ENCODE data around the gene GABARAP.

Gene GABARAP

GRCh38 chr17:7266784-7267183 lies 24.5 kb upstream of the GABARAP start (continued):
- TF ChIP-seq ZNF341 (tag by site-specific recombination; IDR thresholded peaks at IDR 0.05; ENCODE audit: low read depth) (no peak), GLI2 (tag by site-specific recombination; IDR thresholded peaks at IDR 0.05; ENCODE audit: borderline replicate concordance, low read depth) (no peak), KLF8 (tag by site-specific recombination; IDR thresholded peaks at IDR 0.05) (no peak), ZNF560 (tag by site-specific recombination; IDR thresholded peaks at IDR 0.05; ENCODE audit: borderline replicate concordance) (no peak)

DNA sequence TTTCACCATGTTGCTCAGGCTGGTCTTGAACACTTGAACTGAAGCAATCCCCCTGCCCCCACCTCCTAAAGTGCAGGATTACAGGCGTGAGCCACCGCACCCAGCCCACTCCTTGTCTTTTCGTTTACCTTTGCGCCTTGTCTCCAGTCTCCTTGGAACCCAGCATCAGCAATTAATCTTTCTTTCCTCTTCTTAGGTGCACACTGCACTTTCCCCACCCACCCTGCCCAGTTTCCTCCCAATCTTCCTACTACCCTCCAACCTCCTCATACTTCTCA lies 21.5 kb upstream of the GABARAP start:
- Histone ChIP-seq H3K9me3 (ENCODE audit: control insufficient read depth, insufficient read depth, low read depth, low read length) (no peaks in the 10 kb centered on the region), H3K36me3 (ENCODE audit: control insufficient read depth in 2 of 2, insufficient read depth in 1 of 2, low read length in 2 of 2) (peaks cover 0 to 18% of the 10 kb centered on the region in 2 experiments; a peak in 2 of 3 replicates), H3K27ac (ENCODE audit: extremely low read depth, low read depth, low read length) (peak overlapping the region; percentile 80), H3K4me1 (ENCODE audit: control insufficient read depth, insufficient read depth, low read length) (peaks cover 18% of the 10 kb centered on the region), H3K4me3 (ENCODE audit: low read depth, low read length) (no peak overlapping the region)
- POLR2A ChIA-PET, result interaction anchor here (1.2 to 2.1 kb wide), 6 partner anchors 9 to 228 kb away, joined by 3 to 13 read pairs (median 6); partner anchors contain the start of genes ACADVL, CTDNEP1, DLG4 and DVL2
- CTCF ChIA-PET, result interaction anchor here (0.5 to 3.1 kb wide), 8 partner anchors 17 to 1658 kb away, joined by 3 to 24 read pairs (median 4); no protein-coding TSS in a partner anchor
- no peak for TF ChIP-seq GLI4 (tag by site-specific recombination; IDR thresholded peaks at IDR 0.05)
- TF ChIP-seq WT1 (tag by site-specific recombination; IDR thresholded peaks at IDR 0.05), result no peak
- TF ChIP-seq BCL11B (tag by site-specific recombination; IDR thresholded peaks at IDR 0.05; ENCODE audit: low read depth), result no peak
- peak; percentile 58 for TF ChIP-seq ZFHX2 (tag by site-specific recombination; conservative IDR thresholded peaks at IDR 0.05)
- no peak for TF ChIP-seq IKZF3 (tag by site-specific recombination; IDR thresholded peaks at IDR 0.05)
- no peak for TF ChIP-seq ZNF549 (tag by site-specific recombination; IDR thresholded peaks at IDR 0.05)
- TF ChIP-seq, protein P1, sequence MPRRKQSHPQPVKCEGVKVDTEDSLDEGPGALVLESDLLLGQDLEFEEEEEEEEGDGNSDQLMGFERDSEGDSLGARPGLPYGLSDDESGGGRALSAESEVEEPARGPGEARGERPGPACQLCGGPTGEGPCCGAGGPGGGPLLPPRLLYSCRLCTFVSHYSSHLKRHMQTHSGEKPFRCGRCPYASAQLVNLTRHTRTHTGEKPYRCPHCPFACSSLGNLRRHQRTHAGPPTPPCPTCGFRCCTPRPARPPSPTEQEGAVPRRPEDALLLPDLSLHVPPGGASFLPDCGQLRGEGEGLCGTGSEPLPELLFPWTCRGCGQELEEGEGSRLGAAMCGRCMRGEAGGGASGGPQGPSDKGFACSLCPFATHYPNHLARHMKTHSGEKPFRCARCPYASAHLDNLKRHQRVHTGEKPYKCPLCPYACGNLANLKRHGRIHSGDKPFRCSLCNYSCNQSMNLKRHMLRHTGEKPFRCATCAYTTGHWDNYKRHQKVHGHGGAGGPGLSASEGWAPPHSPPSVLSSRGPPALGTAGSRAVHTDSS (tag by site-specific recombination; IDR thresholded peaks at IDR 0.05), result no peak
- TF ChIP-seq ZNF747 (tag by site-specific recombination; IDR thresholded peaks at IDR 0.05), result no peak
- TF ChIP-seq ZNF366 (tag by site-specific recombination; conservative IDR thresholded peaks at IDR 0.05), result no peak
- no peak for TF ChIP-seq ZBTB1 (tag by site-specific recombination; IDR thresholded peaks at IDR 0.05)
- TF ChIP-seq, protein P2, sequence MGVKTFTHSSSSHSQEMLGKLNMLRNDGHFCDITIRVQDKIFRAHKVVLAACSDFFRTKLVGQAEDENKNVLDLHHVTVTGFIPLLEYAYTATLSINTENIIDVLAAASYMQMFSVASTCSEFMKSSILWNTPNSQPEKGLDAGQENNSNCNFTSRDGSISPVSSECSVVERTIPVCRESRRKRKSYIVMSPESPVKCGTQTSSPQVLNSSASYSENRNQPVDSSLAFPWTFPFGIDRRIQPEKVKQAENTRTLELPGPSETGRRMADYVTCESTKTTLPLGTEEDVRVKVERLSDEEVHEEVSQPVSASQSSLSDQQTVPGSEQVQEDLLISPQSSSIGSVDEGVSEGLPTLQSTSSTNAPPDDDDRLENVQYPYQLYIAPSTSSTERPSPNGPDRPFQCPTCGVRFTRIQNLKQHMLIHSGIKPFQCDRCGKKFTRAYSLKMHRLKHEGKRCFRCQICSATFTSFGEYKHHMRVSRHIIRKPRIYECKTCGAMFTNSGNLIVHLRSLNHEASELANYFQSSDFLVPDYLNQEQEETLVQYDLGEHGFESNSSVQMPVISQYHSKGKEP (tag by site-specific recombination; IDR thresholded peaks at IDR 0.05), result 0 out of 2 replicates have a peak, but pooled peaks have one; percentile 11
- TF ChIP-seq ZNF16 (tag by site-specific recombination; IDR thresholded peaks at IDR 0.05; ENCODE audit: low read depth), result no peak
- TF ChIP-seq, protein P3, sequence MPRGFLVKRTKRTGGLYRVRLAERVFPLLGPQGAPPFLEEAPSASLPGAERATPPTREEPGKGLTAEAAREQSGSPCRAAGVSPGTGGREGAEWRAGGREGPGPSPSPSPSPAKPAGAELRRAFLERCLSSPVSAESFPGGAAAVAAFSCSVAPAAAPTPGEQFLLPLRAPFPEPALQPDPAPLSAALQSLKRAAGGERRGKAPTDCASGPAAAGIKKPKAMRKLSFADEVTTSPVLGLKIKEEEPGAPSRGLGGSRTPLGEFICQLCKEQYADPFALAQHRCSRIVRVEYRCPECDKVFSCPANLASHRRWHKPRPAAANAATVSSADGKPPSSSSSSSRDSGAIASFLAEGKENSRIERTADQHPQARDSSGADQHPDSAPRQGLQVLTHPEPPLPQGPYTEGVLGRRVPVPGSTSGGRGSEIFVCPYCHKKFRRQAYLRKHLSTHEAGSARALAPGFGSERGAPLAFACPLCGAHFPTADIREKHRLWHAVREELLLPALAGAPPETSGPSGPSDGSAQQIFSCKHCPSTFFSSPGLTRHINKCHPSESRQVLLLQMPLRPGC (tag by site-specific recombination; IDR thresholded peaks at IDR 0.05), result no peak
- no peak for TF ChIP-seq ZNF2 (tag by site-specific recombination; IDR thresholded peaks at IDR 0.05)
- no peak for TF ChIP-seq GFI1B (tag by site-specific recombination; IDR thresholded peaks at IDR 0.05)
- TF ChIP-seq ZBTB26 (tag by site-specific recombination; optimal IDR thresholded peaks at IDR 0.05), result peak; percentile 1
- TF ChIP-seq ZNF266 (tag by site-specific recombination; IDR thresholded peaks at IDR 0.05; ENCODE audit: low read depth), result no peak
- TF ChIP-seq, protein P4, sequence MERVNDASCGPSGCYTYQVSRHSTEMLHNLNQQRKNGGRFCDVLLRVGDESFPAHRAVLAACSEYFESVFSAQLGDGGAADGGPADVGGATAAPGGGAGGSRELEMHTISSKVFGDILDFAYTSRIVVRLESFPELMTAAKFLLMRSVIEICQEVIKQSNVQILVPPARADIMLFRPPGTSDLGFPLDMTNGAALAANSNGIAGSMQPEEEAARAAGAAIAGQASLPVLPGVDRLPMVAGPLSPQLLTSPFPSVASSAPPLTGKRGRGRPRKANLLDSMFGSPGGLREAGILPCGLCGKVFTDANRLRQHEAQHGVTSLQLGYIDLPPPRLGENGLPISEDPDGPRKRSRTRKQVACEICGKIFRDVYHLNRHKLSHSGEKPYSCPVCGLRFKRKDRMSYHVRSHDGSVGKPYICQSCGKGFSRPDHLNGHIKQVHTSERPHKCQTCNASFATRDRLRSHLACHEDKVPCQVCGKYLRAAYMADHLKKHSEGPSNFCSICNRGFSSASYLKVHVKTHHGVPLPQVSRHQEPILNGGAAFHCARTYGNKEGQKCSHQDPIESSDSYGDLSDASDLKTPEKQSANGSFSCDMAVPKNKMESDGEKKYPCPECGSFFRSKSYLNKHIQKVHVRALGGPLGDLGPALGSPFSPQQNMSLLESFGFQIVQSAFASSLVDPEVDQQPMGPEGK (tag by site-specific recombination; IDR thresholded peaks at IDR 0.05), result peak; percentile 60
- TF ChIP-seq, protein P5, sequence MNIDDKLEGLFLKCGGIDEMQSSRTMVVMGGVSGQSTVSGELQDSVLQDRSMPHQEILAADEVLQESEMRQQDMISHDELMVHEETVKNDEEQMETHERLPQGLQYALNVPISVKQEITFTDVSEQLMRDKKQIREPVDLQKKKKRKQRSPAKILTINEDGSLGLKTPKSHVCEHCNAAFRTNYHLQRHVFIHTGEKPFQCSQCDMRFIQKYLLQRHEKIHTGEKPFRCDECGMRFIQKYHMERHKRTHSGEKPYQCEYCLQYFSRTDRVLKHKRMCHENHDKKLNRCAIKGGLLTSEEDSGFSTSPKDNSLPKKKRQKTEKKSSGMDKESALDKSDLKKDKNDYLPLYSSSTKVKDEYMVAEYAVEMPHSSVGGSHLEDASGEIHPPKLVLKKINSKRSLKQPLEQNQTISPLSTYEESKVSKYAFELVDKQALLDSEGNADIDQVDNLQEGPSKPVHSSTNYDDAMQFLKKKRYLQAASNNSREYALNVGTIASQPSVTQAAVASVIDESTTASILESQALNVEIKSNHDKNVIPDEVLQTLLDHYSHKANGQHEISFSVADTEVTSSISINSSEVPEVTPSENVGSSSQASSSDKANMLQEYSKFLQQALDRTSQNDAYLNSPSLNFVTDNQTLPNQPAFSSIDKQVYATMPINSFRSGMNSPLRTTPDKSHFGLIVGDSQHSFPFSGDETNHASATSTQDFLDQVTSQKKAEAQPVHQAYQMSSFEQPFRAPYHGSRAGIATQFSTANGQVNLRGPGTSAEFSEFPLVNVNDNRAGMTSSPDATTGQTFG (tag by site-specific recombination; IDR thresholded peaks at IDR 0.05; ENCODE audit: borderline replicate concordance), result no peak
- TF ChIP-seq ZNF302 (tag by site-specific recombination; IDR thresholded peaks at IDR 0.05; ENCODE audit: low read depth), result no peak
- peak; percentile 60 for TF ChIP-seq EGR2 (tag by site-specific recombination; IDR thresholded peaks at IDR 0.05; ENCODE audit: low read depth)
- TF ChIP-seq ZNF274 (IDR thresholded peaks at IDR 0.05; ENCODE audit: low read length), result no peak
- no peak for TF ChIP-seq ZNF274 (tag by site-specific recombination; IDR thresholded peaks at IDR 0.05; ENCODE audit: borderline replicate concordance)
- peak; percentile 84 for TF ChIP-seq KLF1 (tag by site-specific recombination; IDR thresholded peaks at IDR 0.05)
